ENCODE results near the gene ABLIM1.

- TF ChIP-seq, protein P1, sequence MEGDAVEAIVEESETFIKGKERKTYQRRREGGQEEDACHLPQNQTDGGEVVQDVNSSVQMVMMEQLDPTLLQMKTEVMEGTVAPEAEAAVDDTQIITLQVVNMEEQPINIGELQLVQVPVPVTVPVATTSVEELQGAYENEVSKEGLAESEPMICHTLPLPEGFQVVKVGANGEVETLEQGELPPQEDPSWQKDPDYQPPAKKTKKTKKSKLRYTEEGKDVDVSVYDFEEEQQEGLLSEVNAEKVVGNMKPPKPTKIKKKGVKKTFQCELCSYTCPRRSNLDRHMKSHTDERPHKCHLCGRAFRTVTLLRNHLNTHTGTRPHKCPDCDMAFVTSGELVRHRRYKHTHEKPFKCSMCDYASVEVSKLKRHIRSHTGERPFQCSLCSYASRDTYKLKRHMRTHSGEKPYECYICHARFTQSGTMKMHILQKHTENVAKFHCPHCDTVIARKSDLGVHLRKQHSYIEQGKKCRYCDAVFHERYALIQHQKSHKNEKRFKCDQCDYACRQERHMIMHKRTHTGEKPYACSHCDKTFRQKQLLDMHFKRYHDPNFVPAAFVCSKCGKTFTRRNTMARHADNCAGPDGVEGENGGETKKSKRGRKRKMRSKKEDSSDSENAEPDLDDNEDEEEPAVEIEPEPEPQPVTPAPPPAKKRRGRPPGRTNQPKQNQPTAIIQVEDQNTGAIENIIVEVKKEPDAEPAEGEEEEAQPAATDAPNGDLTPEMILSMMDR (IDR thresholded peaks at IDR 0.05), result no peak
- no peak for TF ChIP-seq EZH2phosphoT487 (IDR thresholded peaks at IDR 0.05)
- TF ChIP-seq EZH2 (IDR thresholded peaks at IDR 0.05), result no peak
Observed at GRCh38 chr10:114429581-114430335, 228.3 kb downstream of the ABLIM1 start.

Measured in neural progenitor cell (in vitro differentiated cells).